Inflammatory macrophage (primary cell): ENCODE measurements around the gene COX7B.
A peak's percentile ranks its signal among the peaks of the same experiment; 100 is the strongest.
"Not testable (repeated sequence)": the region's sequence is repeated elsewhere in the genome, so short reads cannot be mapped to it uniquely, and the experiment has no call there.

Experiments used
- DNase-seq, 2 donors: peaks; one replicate each; pipeline ENCODE4 v3.0.0-alpha.2; 2020 to 2022
- total RNA-seq, 18 experiments: gene quantifications; one replicate each; lab custom pipeline; 2026; ENCODE audit warnings: mixed read lengths in 6 of 18, inconsistent platforms in 2 of 18; lab: John Stamatoyannopoulos, UW

Gene COX7B
- total RNA-seq, result 104 to 207 (median 140) reads per million in 18 experiments

DNA sequence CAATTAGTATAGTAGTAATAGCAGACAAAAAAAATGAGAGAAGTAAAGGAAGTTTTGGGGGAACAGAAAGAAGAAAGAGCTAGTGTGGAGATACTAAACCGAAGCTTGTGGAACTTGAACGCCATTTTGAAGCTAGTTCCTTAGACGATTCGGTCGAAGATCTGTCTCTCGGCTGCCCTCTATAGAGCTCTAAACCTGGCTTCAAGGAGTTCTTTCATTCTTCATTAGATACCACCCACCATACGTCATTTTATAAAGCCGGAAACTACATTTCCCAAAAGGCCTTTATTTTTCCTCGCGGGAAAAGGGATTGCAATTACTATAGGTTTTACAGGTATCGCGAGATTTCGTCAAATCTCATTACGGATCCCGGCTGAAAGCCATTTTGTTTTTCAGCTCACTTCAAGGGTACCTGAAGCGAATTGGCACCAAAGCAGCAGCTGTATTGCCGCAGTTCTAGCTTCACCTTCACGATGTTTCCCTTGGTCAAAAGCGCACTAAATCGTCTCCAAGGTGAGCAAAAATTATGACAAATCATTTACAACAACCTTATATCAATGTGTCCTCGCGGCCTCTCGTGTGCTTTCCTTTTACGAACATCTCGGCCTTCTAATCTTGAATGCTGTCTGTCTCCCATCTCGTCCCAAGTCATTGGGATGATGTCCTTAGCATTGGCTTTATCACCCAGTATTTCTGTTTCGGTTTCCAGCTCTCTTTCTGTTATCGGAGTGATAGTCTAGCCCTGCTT lies at the start of gene COX7B:
Gene COX7B (plus strand): TSS at position 388 of the 748 bp plus-strand sequence. CDS start 86 bp downstream, at position 474.
- peak; percentile 92 to 98 for DNase-seq

- DNase-seq, result no peak
Measured at GRCh38 chrX:77875372-77875771, 23.9 kb upstream of the COX7B start.

DNA sequence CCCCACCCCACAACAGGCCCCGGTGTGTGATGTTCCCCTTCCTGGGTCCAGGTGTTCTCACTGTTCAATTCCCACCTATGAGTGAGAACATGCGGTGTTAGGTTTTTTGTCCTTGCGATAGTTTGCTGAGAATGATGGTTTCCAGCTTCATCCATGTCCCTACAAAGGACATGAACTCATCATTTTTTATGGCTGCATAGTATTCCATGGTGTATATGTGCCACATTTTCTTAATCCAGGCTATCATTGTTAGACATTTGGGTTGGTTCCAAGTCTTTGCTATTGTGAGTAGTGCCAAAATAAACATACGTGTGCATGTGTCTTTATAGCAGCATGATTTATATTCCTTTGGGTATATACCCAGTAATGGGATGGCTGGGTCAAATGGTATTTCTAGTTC lies 17.9 kb upstream of the COX7B start:
- not testable (repeated sequence) for DNase-seq

DNA sequence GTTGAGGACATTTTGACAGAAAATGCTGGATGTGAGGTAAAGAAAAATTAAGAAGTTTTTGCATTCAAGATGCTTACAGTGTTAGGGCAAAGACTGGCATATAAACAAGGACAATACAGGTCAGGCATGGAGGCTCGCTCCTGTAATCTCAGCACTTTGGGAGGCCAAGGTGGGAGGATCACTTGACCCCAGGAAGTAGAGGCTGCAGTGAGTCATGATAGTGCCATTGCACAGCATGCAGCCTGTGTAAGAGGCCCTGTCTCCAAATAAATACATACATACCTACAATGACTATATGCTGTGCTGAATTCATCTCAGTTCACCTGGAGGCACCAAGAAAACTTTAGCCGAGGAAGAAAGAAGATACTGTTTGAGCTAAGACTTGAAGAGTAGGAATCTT lies 6.4 kb upstream of the COX7B start:
- no peak for DNase-seq

GRCh38 chrX:77893713-77894112 lies 5.6 kb upstream of the COX7B start:
- DNase-seq, result no peak

- DNase-seq, result peak; percentile 95 to 97
Measured at GRCh38 chrX:77894921-77895886, 4.1 kb upstream of the COX7B start, which contains the start of gene MAGT1. TSS of gene MAGT1 (minus strand) at chrX:77895435. CDS start at chrX:77895410, 25 bp downstream.

- peak; percentile 48 to 71 for DNase-seq
Measured at GRCh38 chrX:77900688-77901087, 1.4 kb downstream of the COX7B start.

DNA sequence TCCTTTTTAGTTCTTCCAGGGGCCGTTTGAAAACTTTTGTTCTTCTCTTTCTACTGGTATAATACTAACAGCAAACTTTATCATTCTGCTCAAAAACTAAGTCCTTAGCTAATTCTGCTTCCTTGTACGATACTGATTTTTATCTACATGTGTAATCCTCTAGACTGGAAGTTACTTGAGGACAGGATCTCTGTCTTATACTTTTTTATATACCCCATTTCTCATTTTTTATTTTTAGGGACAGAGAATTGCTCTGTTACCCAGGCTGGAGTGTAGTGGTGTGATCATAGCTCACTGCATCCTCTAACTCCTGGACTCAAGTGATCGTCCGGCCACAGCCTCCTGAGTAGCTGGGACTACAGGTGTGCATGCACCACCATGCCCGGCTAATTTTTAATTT lies 2.2 kb downstream of the COX7B start:
- DNase-seq, result no peak

DNA sequence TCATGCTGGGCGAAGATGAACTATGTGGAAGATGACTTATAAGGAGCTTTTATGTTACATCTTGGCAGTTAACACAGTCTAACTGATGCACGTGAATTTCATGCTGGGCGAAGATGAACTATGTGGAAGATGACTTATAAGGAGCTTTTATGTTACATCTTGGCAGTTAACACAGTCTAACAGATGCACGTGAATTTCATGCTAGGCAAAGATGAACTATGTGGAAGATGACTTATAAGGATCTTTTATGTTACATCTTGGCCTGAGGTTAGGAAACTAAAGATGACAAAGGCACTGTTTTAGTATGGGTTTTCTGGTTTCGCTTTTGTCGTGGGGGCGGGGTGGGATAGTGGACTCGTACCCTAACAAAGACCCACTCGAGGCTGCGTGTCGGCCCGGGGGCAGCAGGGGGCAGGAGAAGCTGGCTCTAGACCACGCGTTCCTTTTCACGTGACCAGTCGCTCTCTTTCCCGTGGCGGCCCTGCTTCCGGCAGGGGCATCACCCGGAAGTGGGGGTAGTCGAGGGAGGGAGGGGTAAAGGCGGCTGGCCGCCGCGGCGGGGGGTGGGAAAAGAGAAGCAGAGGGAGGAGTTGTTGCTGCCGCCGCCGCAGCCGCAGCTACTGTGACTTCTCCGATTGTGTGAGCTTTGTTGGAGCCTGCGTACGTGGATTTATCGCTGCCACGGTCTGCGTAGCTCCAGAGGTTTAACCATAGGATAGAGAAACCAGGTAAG lies 11.0 kb downstream of the COX7B start, which contains the start of gene ATP7A:
Gene ATP7A (plus strand): TSS at position 586 of the 733 bp plus-strand sequence. CDS start 60,949 bp downstream, outside the sequence.
- peak; percentile 88 to 90 for DNase-seq

- DNase-seq, result no peak
Measured at GRCh38 chrX:77917294-77917933, 18.1 kb downstream of the COX7B start.

DNA sequence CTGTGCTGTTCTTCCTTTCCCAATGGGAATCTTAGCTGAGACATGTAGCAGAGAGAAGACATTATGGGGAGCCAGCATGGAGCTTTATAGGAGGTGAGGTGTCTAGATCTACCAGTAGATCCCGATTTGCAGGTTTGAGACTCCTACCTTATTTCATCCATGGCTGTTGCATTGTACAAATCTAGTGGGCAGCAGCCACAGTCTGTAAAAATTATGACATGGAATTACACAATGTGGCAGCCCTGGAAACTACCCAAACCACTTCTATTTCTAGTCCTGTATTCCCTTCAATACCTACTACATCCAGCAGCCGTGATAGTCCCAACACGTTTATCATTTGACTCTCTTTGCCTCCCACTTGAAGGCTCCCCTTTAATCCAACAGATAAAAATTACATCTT lies 19.3 kb downstream of the COX7B start:
- DNase-seq, result peak; percentile 44 to 47

GRCh38 chrX:77919370-77919769 lies 20.1 kb downstream of the COX7B start:
- not testable (repeated sequence) for DNase-seq

GRCh38 chrX:77922787-77923186 lies 23.5 kb downstream of the COX7B start:
- DNase-seq, result no peak

DNA sequence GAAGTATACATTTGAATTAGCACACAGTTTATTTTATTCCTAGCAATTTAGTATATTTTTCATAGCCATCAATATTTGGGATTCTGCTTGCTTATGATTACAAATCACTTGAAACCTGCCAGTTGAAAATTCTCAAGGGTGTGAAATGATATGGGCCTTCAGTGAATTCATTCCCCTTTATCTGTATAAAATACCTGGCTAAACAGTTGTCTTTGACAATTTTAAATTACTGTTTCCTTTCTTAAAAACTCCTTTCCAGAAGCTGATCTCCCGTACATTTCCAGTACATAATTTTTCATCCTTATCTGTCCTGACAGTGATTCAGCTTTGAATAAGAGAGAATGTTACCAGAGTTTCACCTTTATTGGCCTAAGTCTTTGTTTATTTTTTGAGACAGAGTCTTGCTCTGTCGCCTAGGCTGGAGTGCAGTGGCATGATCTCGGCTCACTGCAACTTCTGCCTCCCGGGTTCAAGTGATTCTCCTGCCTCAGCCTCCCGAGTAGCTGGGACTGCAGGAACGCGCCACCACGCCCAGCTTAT lies 25.1 kb downstream of the COX7B start:
- DNase-seq, result no peak

DNA sequence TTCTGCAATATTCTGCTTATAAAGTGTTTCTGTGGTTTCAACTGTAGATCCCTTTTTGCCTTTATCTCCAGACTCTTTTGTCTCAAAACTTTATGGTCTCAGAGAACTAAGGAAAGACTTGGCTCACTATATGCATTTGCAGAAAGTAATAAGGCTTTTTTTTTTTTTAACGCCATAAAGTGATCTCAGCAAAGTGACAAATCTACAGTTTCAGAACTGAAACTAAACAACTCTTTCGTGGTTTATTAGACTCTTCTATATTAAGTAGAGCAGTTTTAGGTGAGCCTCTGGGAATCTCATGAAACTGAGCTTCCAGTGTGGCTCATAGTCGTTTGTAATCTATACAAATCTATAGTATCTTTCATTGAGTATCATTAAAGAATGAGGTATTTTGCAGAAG lies 26.5 kb downstream of the COX7B start:
- DNase-seq, result no peak

DNA sequence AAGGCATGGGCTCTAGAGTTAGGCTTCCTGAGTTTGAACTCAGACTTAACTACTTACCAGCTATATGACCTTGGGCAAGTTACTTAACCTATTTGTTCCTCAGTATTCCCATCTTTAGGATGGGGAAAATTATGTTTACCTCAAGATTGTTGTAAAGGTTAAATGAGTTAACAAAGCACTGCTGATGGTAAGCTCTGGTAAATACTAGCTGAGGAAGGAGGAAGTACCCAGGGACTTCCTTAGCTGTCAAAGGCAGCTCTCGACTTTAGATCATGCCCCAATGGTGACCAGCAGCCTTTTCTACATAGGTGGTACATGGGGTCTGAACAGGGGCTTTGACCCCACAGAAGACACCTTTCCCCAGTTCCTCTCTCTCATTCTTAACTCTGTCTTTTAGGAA lies 31.3 kb downstream of the COX7B start:
- DNase-seq, result peak in 1 of 2 donors; percentile 26

DNA sequence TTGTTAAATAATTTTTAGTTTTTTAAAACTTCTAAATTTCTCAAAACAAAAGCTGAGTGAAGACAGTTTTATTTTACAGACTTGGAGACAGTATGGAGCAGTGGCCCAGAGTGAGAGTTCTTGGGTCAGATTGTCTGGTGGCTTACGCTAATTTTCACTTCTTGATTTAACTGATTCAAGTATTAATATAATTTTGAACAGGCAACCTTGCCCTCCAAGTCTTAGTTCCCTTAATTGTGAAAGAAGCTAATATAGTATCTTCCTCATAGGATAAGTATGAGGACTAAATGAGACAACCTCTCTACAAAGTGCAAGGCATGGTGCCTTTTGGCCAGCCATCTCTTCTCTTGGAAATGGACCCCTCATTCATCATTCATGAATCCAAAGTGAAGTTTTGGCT lies 36.6 kb downstream of the COX7B start:
- peak in 1 of 2 donors; percentile 65 for DNase-seq

GRCh38 chrX:77936299-77936698 lies 37.0 kb downstream of the COX7B start:
- no peak for DNase-seq

- no peak for DNase-seq
Measured at GRCh38 chrX:77937291-77937690, 38.0 kb downstream of the COX7B start.

DNA sequence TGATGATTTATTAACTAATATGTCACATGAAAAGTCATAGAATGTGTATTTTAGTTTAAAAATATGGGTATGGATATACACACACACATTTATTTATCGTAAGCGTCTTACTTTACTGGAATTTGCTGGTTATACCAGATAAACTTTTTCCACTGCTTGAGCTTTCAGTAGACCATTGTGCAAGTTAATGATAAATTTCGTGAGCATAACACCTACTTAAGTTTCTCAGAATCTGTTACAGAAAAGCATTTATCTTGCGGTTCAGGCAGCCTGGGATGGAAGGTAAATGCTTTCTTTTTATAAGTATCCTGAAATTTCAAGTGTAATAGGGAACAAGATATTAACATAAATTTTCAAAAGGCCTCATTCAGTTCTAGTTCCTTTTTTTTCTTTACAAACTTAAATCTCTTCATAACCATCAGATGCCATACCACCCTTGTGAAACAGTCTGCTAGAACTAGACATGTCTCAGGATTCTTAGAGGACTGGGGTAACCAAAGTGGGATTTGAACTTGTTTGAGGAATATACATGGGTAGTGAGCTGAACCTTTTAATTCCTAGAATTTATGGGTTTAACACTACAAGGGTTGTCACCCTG lies 38.9 kb downstream of the COX7B start:
- DNase-seq, result peak; percentile 45 to 55

- not testable (repeated sequence) for DNase-seq
Measured at GRCh38 chrX:77945031-77945430, 45.8 kb downstream of the COX7B start.
